Omental fat pad (tissue), 4 donors: ENCODE measurements around the gene BANF2. TPM values are rescaled to one million over a fixed set of nuclear protein-coding genes. Genes with fewer than 3 reads are reported as not detected.

Source experiments
- ATAC-seq: fragments of 150-250 bp; one replicate; pipeline ENCODE4 v1.9.1; 2016; ENCODE audit warnings: mild to moderate bottlenecking, moderate library complexity; ENCODE audit not compliant: low FRiP score
- DNase-seq: peaks from one replicate; pipeline ENCODE4 v3.0.0-alpha.2; 2019; ENCODE audit warnings: low spot score
- CTCF ChIP-seq, 3 donors: fragments of 450-650 bp; IDR thresholded peaks; one replicate each; pipeline ENCODE4 v1.5.1; 2016 to 2017; ENCODE audit warnings: antibody characterized with exemption in 3 of 3, mild to moderate bottlenecking in 3 of 3, moderate library complexity in 2 of 3
- total RNA-seq, 4 donors: library from RNA; depleted of rRNA; stranded (reverse); fragments of >200 nt; gene quantifications; one replicate each; pipeline ENCODE4 v1.1.0, GENCODE V29; 2016

The BANF2 gene
- total RNA-seq, 4 donors from 2014 or later = not detected

- DNase-seq = no peak
- ATAC-seq = no peak
- TF ChIP-seq CTCF (IDR thresholded peaks at IDR 0.05) = no peak
Measured at GRCh38 chr20:17733767-17734304, 34.1 kb downstream of the BANF2 start.

DNA sequence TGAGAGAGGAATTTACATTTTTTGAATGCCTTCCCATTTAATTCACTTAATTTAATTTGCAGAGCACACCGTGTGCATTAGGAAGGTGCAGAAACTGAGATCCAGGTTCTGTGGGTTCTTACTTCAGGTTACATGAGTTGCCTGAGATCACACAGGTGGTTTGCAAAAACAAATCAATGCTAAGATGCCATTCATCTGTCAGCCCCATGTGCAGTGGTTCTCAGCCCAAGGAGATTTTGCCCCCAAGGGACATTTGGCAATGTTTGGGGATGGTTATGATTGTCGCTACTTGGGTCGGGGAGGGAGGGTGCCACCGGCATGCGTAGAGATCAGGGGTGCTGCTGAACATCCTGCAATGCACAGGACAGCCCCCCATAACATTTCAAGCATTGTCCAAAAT lies 34.6 kb downstream of the BANF2 start:
- no peak for TF ChIP-seq CTCF (IDR thresholded peaks at IDR 0.05)
- DNase-seq = no peak
- ATAC-seq = no peak

DNA sequence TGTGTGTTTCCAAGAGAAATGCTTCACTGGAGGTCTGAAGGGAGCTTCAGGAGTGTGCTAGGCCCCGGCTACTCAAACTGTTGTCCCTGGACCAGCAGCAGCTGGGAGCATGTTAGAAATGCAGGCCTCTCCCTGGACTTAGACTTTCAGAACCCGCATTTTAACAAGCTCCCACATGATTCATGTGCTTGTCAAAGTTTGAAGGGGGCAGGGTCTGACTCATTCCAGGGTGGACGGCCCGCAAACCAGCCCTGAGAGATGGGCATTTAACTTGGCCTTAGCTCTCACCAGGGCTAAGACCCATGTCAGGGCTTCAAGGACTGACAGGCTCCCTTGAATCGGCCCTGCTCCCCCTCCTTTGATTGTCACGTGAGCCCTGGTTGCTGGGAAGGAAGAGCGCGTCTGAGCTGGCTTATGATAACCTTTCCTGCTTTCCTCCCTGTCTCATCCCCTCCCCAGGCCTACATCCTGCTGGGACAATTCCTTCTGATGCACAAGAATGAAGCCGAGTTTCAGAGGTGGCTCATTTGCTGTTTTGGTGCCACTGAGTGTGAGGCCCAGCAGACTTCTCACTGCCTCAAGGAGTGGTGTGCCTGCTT lies 35.5 kb downstream of the BANF2 start:
- no peak for TF ChIP-seq CTCF (IDR thresholded peaks at IDR 0.05)

DNA sequence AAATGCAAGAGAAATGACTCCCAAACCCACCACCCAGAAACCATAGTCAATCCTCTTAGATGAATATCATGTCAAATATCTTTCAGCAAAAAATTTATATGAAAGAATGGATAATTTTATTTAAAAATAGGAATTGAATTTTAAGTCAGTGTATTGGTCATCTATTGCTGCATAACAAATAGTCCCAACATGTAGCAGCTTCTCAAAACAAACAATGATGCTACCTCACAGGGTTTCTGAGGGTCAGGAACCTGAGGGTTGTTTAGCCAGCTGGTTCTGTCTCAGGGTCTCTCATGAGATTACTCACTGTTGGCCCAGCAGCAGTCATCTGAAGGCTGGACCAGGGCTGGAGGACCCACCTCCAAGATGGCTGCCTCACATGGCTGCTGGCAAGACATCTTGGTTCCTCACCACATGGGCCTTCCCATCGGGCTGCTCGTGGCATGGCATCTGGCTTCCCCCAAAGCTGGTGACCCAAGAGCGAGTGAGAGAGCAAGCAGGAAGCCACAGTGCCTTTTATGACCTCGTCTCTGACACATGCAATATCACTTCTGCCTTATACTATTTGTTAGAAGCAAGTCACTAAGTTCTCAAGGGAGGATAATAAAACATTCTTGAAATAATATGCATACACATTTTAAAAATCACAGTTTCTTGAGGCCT lies 36.3 kb downstream of the BANF2 start:
- ATAC-seq (no peak), DNase-seq (no peak)
- no peak for TF ChIP-seq CTCF (IDR thresholded peaks at IDR 0.05)

More for the DNA sequence above, 35.5 kb downstream of the BANF2 start:
- no peak for DNase-seq
- ATAC-seq = no peak

DNA sequence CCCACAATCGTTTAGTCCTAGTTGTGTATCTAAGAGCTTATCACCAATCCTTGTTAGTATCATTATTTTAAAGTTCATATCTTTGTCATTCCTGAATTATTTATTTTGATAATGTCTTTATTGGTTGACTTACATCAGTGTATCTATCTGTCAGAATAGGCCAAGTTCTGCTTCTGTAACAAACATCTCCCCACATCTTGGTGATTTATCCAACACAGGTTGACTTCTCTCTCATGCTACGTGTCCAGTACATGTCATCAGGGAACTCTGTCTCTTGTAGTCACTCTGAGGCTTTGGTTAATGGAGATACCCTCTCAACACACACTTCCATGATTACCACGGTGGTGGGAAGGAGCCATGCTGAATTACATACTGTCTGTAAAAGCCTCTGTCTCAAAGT lies 38.4 kb downstream of the BANF2 start:
- ATAC-seq (no peak), DNase-seq (no peak)
- TF ChIP-seq CTCF (IDR thresholded peaks at IDR 0.05) = no peak

DNA sequence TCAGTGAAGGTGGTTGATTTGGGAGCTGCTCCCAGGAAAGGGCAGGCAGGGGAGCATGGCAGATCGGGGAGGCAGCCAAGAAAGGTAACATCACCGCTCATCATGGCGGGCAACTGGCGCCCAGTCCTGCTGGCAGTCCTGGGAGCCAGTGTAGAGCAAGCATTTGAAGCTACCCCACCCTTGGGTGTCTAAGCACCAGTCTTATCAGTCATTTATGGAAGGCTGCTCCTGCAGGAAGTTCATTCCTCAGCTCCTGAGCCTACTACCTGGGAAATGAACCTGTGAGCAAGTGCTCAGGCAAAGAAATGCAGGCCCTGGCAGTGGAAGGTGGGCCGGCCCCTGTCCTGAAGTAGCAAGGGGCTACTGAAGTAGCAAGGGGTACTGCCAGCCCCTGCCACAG lies 41.5 kb downstream of the BANF2 start:
- TF ChIP-seq CTCF (IDR thresholded peaks at IDR 0.05) = no peak

GRCh38 chr20:17742731-17743130 lies 43.0 kb downstream of the BANF2 start:
- ATAC-seq (no peak), DNase-seq (no peak)
- no peak for TF ChIP-seq CTCF (IDR thresholded peaks at IDR 0.05)

More for the DNA sequence above, 41.5 kb downstream of the BANF2 start:
- DNase-seq (no peak), ATAC-seq (no peak)
